ENCODE measurements around the gene EFNA1. TPM values are rescaled to one million over a fixed set of nuclear protein-coding genes. Genes with fewer than 3 reads are reported as not detected.

The EFNA1 gene
- total and polyA plus RNA-seq, 2 of the 8 experiments (the other 6 are each of a cell fraction or from before 2014, with no cell fraction given) = 4.9 to 14.6 TPM

GRCh38 chr1:155131285-155131684, 3.6 kb downstream of the EFNA1 start:
- Histone ChIP-seq H3K4me2 (ENCODE audit: insufficient read depth in 1 of 2, low read depth in 2 of 2, low read length in 2 of 2) (no peak overlapping the region; a peak in 1 of 4 replicates), H2BK12ac (ENCODE audit: low read depth, low read length) (0 out of 2 replicates have a peak overlapping the region, but pooled peaks have one; percentile 75), H2AFZ (ENCODE audit: low read length) (no peak overlapping the region), H4K5ac (ENCODE audit: insufficient read length, low read depth, low read length) (no peak overlapping the region), H3K27me3 (replicated peaks in 1 of 4; ENCODE audit: control insufficient read depth in 3 of 4, extremely low read depth in 1 of 4, insufficient read depth in 3 of 4, low read length in 3 of 4) (peaks cover 16 to 29% (median 24%) of the 10 kb centered on the region in 4 experiments), H3K79me1 (ENCODE audit: low read depth, low read length) (no peaks in the 10 kb centered on the region), H2BK15ac (ENCODE audit: low read length) (0 out of 2 replicates have a peak overlapping the region, but pooled peaks have one; percentile 37), H3K36me3 (ENCODE audit: control insufficient read depth in 2 of 4, insufficient read depth in 4 of 4, low read length in 3 of 4) (peaks cover 0 to 4% (median under 1%) of the 10 kb centered on the region in 4 experiments; a peak in 2 of 8 replicates), H3K79me2 (ENCODE audit: control insufficient read depth in 1 of 2, insufficient read depth in 2 of 2, low read length in 2 of 2) (no peaks in the 10 kb centered on the region), H2AK5ac (ENCODE audit: low read depth, low read length) (no peak overlapping the region), H3K9ac (replicated peaks in 1 of 4; ENCODE audit: extremely low read depth in 1 of 4, low read depth in 3 of 4, low read length in 3 of 4) (no peak overlapping the region; a peak in 1 of 7 replicates), H3K4ac (replicated peaks; ENCODE audit: insufficient read length, low read depth, low read length) (no peak overlapping the region), H4K20me1 (replicated peaks in 1 of 2; ENCODE audit: control insufficient read depth in 1 of 2, insufficient read depth in 2 of 2, low read length in 2 of 2) (no peaks in the 10 kb centered on the region), H3K56ac (replicated peaks; ENCODE audit: insufficient read length, low read depth, low read length) (no peak overlapping the region), H2BK20ac (ENCODE audit: low read length) (no peak overlapping the region; the same call in 1 of the 2 replicates), H3K23ac (ENCODE audit: insufficient read length) (no peak overlapping the region), H4K8ac (ENCODE audit: extremely low read depth, insufficient read depth, low read length) (no peak overlapping the region), H2BK5ac (ENCODE audit: low read depth, low read length) (no peak overlapping the region), H3K27ac (ENCODE audit: low read depth, low read length) (no peak overlapping the region), H4K91ac (replicated peaks; ENCODE audit: insufficient read length, low read length) (no peak overlapping the region), H3K4me3 (ENCODE audit: extremely low read depth in 1 of 4, insufficient read depth in 2 of 4, low read depth in 3 of 4, low read length in 4 of 4) (no peak overlapping the region), H3K14ac (ENCODE audit: insufficient read length) (no peak overlapping the region), H3K18ac (ENCODE audit: extremely low read depth, low read length) (no peak overlapping the region), H3K9me3 (ENCODE audit: insufficient read depth in 2 of 2, low read depth in 1 of 2, low read length in 1 of 2) (no peaks in the 10 kb centered on the region), H3K23me2 (ENCODE audit: low read depth, low read length) (peaks cover 29% of the 10 kb centered on the region), H3K4me1 (replicated peaks in 1 of 4; ENCODE audit: control insufficient read depth in 3 of 4, insufficient read depth in 4 of 4, low read length in 3 of 4) (peaks cover 16 to 52% (median 29%) of the 10 kb centered on the region in 4 experiments), H2BK120ac (replicated peaks; ENCODE audit: low read depth, low read length) (no peak overlapping the region)
- FAIRE-seq = no peak
- no peak for DNase-seq (ENCODE audit: low read depth in 1 of 2, low spot score in 2 of 2)
- ChIA-PET CTCF (ENCODE audit: partially characterized antibody) (interaction anchor here (0.8 to 14.2 kb wide), 7 partner anchors 13 to 75 kb away, joined by 3 to 187 read pairs (median 5); partner anchors contain the start of genes KRTCAP2 and TRIM46), POLR2A (ENCODE audit: partially characterized antibody) (interaction anchor here (0.8 to 2.3 kb wide), 3 partner anchors 10 to 63 kb away, joined by 4 to 11 read pairs (median 4); no protein-coding TSS in a partner anchor)
- WGBS, 2 experiments (ENCODE audit: extremely low coverage in 1 of 2, insufficient coverage in 1 of 2, insufficient read length in 1 of 2, insufficient replicate concordance in 2 of 2, low coverage in 1 of 2, low lambda C conversion rate in 2 of 2, missing lambda C conversion rate in 1 of 2) = 90% methylated on average over 8 of the region's 8 CpGs; no CpG with 5 or more reads in 1 of the 2 experiments
- no peak for TF ChIP-seq RAD21 (IDR thresholded peaks at IDR 0.05 in 1 of 2, conservative IDR thresholded peaks at IDR 0.05 in 1 of 2; ENCODE audit: low read depth in 2 of 2, low read length in 2 of 2)
- TF ChIP-seq, protein P1, sequence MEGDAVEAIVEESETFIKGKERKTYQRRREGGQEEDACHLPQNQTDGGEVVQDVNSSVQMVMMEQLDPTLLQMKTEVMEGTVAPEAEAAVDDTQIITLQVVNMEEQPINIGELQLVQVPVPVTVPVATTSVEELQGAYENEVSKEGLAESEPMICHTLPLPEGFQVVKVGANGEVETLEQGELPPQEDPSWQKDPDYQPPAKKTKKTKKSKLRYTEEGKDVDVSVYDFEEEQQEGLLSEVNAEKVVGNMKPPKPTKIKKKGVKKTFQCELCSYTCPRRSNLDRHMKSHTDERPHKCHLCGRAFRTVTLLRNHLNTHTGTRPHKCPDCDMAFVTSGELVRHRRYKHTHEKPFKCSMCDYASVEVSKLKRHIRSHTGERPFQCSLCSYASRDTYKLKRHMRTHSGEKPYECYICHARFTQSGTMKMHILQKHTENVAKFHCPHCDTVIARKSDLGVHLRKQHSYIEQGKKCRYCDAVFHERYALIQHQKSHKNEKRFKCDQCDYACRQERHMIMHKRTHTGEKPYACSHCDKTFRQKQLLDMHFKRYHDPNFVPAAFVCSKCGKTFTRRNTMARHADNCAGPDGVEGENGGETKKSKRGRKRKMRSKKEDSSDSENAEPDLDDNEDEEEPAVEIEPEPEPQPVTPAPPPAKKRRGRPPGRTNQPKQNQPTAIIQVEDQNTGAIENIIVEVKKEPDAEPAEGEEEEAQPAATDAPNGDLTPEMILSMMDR (IDR thresholded peaks at IDR 0.05; ENCODE audit: control extremely low read depth in 1 of 3, insufficient read depth in 1 of 3, low read depth in 1 of 3, low read length in 3 of 3) = no peak
- TF ChIP-seq EGR1 (IDR thresholded peaks at IDR 0.05; ENCODE audit: borderline replicate concordance, low read depth, low read length) = no peak
- no peak for TF ChIP-seq TCF12 (IDR thresholded peaks at IDR 0.05; ENCODE audit: low read depth, low read length)
- TF ChIP-seq GTF2F1 (IDR thresholded peaks at IDR 0.05; ENCODE audit: borderline replicate concordance, low read depth, low read length) = no peak
- TF ChIP-seq FOSL1 (IDR thresholded peaks at IDR 0.05; ENCODE audit: insufficient read depth, low read depth, low read length) = no peak
- no peak for TF ChIP-seq JUN (IDR thresholded peaks at IDR 0.05; ENCODE audit: low read depth, low read length)
- no peak for TF ChIP-seq CHD2 (IDR thresholded peaks at IDR 0.05; ENCODE audit: low read length)
- TF ChIP-seq, protein P2, sequence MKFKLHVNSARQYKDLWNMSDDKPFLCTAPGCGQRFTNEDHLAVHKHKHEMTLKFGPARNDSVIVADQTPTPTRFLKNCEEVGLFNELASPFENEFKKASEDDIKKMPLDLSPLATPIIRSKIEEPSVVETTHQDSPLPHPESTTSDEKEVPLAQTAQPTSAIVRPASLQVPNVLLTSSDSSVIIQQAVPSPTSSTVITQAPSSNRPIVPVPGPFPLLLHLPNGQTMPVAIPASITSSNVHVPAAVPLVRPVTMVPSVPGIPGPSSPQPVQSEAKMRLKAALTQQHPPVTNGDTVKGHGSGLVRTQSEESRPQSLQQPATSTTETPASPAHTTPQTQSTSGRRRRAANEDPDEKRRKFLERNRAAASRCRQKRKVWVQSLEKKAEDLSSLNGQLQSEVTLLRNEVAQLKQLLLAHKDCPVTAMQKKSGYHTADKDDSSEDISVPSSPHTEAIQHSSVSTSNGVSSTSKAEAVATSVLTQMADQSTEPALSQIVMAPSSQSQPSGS (IDR thresholded peaks at IDR 0.05; ENCODE audit: low read length) = no peak

Measured in H1 (cell line).